ENCODE measurements around the gene SCN2B.

SCN2B gene, protein sequence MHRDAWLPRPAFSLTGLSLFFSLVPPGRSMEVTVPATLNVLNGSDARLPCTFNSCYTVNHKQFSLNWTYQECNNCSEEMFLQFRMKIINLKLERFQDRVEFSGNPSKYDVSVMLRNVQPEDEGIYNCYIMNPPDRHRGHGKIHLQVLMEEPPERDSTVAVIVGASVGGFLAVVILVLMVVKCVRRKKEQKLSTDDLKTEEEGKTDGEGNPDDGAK

DNA sequence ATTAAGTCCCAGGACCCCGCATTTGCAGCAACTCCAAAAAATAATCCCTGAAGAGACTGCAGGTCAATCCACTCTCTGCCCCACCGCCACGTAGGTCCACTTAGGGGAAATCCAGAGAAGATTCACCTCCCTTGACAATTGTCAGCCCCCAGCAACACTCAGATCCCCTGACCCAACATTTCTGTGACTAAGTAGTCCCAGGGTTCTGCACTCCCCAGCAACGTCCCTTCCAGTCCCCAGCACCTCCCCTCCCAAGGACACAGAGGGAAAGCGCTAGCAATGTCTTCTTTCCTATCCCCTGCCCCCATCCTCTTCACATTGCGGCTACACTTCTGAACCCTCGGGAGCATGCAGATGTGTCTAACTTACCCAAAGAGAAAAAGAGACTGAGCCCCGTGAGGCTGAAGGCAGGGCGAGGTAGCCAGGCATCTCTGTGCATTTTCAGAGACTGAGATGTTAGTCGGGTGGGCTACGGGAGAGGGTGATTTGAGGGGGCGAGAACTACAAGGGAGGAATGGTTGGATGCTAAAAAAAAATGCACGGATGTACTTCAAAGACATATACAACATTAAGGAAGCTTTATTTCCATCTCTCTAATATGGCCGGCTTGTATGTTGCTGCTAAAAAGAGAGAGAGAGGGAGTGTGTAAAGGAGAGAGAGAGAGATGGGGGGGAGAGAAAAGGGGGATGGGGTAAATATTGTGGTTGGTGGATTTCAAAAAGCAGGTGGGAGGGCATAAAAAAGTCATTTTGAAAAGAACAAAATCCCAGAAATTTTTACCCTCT is at the start of gene SCN2B:
SCN2B (minus strand) TSS at position 647 of the 785 bp plus-strand sequence; CDS start at position 439, 208 bp downstream.
- DNase-seq (ENCODE audit: low spot score): peak; percentile 70

DNA sequence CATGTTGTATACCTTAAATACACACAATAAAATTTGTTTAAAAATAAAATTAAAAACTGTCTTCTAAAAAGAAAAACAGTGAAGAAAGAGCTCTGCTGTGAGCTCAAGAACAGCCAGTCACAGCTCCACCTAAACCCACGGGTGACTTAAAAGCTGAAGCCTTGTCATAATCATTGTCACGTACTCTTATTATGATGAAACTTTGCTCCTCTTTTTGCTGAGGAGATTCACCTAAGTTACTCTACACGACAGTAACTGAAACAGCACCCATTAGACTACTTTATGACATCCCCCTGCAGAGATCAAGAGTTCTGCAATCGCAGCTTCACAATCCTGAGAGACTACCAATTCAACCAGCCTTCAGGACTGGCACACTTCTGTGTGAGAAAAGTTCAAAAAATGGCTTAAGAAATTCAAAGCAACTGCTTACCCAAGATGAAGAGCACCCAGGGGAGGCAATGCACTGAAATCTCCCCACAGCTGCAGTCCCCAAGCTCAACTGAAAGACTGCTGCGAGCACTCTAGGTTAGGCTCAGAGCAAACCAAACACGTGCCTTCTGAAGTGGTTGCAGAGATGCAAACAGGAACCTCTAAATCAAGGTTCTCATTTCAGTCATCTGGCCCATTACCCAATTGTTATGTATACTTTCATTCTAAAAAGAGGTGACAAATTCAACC is 48.2 kb upstream of the SCN2B start, which contains the start of gene JAML:
JAML (minus strand) TSS at position 501 of the 678 bp plus-strand sequence. CDS start 10,145 bp downstream, outside the sequence.
- no peak for DNase-seq (ENCODE audit: low spot score)

DNA sequence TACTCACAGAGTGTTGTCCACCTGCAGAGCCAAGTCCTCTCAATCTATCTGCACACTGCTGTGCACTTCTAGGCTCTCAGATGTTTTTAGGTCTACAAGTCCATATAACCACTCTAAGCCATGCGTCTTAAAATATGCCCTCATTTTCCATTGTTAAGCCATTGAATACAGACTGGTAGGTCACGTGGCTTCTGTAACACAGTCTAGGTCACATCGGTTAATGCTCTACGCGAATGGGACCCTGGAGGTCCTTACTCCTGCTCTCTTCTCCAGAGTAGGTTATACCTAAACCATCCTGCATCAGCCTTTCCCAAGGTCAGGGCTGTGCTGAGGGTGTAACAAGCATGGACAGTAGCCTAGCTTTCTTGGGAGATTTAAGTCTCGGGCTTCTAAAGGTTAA is 47.6 kb upstream of the SCN2B start:
- DNase-seq (ENCODE audit: low spot score): no peak

DNA sequence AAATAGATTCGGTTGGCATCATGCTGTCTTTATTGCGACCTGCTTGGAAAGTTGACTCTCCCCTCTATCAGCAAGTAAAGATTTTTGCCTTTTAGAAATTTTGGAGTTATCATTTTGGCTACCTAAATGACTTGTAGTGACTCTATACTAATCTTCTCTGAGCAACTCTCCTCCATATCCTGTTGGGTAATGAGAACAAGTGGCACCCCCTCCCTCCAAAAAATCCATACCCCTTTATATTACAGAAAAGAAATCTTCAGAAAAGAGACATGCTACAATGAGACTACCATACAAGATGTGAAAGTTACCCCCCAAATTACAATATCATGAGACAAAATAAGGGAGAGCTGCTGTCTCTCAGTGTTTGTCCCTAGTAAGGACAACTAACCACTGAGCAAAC is 47.1 kb upstream of the SCN2B start:
- no peak for DNase-seq (ENCODE audit: low spot score)

DNA sequence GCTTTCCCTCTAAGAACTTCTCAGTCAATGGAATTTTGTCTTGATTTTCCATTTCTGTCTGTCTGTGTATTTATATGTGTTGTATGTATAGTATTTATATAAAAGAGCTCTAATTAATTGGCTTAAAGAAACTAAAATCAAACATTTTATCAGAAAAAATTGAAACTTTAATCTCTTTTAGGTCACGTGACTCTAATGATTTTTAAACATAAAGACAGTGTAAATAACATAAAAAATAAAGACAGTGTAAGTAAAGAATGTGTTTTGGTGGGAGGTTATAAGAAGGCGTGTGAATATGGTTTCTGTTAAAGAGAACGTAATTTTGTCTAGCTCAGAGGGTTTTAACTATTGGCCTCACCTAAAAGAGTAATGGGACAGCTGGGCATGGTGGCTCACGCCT is 46.0 kb upstream of the SCN2B start:
- no peak for DNase-seq (ENCODE audit: low spot score)

DNA sequence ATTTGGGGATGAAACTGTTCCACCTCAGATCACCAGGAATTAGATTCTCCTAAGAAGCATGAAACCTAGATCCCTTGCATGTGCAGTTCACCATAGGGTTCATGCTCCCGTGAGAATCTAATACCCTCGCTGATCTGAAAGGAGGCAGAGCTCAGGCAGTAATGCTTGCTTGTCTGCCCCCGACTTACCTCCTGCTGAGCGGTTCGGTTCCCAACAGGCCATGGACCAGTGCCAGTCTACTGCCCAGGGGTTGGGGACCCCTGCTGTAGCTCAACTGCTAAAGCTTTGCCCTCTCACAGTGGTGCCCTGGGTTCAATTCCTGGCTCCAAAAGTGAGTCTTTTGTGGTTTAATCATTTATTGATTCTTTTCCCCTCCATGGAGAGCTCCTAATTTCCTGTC is 45.0 kb upstream of the SCN2B start:
- no peak for DNase-seq (ENCODE audit: low spot score)

DNA sequence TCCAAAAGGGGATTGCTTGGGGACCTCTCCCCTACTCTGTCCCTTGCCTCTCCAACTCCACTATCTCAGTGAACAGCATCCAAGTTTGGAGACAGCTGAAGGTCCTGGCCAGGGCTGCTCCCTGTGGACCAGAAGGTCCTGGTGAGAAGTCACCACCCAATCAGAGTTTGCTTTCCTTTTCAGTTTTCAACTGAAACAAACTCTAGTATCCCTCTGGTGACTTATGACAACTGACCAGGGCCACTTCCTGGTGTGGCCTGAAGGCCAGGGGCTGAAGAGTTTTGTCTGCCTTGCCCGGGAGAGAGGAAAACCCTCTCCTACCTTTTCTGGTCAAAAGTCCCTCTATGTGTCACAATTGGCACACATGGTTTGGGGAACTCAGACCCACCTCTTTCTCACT is 43.3 kb upstream of the SCN2B start:
- no peak for DNase-seq (ENCODE audit: low spot score)

DNA sequence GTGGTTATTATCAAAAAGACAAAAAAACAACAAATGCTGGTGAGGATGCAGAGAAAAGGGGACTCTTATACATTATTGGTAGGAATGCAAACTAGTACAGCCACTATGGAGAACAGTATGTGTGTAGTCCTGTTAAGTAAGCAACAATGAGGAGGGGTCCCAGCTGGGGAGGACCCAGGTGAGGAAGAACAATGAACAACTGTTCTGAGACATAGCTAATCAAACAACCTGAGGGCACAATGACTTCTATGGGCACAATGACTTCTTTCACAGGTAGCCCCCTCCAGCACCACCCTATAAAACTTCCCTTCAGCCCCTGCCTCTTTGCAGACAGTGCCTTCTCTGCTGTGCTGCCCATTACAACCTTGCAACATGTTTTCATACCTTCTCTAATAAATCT is 42.8 kb upstream of the SCN2B start:
- no peak for DNase-seq (ENCODE audit: low spot score)

DNA sequence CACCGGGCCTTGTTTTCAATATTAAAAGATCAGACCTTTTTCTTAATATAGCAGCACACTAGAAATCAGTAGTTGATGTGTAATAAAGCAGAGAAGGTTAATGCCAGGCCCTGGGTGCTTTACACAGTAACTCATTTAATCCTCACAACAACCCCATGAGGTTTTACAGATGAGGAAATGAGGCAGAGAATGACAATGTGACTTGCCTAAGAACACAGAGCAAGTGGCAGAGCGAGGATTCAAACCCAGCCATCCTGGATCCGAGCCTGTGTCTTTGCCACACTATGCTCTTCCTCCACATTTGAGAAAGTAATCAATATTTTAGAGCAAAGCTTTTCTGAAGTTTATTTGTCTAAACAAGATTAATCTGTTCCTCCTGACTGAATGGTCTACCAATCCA is 41.1 kb upstream of the SCN2B start:
- no peak for DNase-seq (ENCODE audit: low spot score)

DNA sequence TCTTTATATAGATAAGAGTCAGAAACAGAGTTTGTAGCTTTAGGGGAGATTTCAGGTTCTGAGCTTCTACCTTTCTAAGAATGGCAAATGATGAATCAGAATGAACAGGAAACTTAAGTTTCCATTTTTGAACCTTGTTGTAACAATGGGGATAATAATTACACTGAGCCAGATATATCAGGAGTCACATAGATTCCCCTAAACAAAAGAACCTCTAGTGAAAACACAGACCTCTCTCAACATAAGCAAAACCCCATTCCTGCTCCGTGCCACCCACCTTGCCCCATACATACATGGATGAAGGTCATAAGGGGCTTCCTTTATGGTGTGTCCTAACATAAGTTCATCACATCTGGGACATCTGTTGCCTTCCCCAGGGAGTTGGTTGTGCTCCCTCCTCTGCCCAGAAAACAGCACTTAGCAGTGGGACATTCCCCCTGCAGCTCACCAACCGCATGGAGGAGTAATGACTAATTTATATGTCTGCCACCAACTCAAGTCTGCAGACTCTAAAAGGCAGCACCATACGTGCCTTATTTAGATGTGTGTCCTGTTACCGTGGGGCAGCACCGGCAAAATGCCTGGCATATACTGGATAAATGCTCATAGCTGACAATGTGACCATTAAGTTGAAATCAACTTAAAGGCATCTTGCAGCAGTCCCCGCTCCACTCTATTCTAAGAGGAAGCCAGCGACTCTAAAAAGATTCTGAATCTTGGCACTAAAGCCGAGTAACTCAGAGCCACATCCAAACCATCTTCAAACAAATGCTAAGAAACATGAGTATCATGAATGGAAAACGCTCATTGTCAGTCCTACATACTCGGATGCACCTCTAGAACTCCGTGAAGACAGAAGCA is 40.4 kb upstream of the SCN2B start:
- DNase-seq (ENCODE audit: low spot score): no peak

DNA sequence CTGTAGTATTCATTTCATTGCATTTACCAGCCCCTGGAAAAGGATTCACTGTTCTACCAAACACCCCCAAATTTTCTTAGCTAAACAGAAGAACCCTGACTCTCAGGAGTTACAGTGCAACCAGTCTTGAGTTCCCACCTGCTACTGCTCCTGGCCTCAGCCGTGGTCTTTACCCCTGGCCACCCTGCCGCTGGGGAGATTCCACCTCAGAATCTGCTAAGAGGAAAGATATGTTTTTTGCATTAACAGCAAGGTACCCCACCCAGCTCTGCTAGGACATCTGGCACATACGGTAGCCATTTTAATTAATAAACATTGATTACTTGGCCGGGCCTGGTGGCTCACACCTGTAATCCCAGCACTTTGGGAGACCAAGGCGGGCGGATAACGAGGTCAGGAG is 39.3 kb upstream of the SCN2B start:
- no peak for DNase-seq (ENCODE audit: low spot score)

DNA sequence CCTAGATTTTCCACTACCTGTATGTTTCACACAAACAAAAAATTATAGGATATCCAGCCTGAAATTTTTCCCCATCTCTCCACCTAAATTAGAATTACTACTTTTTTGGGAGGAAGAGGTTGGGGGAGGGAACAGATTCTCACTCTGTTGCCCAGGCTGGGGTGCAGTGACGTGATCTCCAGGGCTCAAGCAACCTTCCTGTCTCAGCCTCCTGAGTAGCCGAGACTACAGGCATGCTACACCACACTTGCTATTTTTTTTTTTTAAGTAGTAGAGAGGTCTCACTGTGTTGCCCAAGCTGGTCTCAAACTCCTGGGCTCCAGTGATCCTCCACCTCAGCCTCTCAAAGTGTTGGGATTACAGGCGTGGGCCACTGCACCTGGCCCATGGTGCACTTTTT is 38.8 kb upstream of the SCN2B start:
- DNase-seq (ENCODE audit: low spot score): no peak

DNA sequence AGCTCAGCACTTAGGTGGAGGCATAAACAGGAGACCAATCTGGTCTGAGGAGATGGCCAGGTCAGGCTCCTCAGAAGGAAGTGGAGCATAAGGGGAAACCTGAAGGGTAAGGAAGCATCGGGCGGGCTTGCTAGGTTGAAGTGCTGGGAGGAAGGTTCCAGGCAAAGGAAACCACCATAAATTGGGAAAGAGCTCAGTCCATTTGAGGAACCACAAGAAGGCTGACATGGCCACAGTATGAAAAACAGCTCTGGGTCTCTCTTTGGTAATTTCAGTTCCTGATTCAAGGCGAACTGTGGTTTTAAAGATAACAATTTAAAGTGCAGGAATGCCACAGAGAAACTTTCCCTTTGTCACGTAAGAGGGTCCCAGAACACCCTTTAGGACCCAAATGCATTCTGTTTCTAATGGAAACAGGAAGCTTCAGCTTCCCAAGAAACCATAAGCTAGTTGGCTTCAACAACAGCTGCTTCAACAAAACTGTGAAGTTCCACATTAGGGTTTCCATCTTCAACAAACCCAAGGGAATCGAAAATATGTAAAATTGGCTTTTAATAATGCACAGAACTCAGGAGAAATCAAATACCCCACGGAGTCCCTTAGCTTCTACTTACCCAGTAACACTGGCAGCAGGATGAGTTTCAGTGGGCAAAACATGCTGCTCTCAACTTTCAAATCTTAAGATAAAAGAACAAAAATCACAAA is 37.9 kb upstream of the SCN2B start:
- peak; percentile 49 for DNase-seq (ENCODE audit: low spot score)

DNA sequence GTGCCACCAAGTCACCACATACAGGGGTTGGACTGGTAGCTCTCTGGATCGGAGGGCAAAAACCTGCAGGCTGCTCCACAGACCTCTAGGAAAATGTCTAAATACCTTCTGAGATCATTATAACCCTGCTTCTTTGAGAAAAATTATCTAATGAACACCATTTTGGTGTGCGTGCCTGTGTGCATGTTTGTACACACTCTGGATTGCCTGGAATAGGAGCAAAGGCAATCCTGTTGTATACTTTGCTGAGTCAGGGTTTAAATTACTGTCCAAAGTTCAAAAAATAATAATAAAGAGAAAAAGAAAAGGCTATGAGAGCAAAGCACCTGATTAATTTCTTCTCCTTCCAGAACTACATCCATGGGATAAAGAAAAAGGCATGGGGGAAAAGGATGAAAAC is 37.3 kb upstream of the SCN2B start:
- DNase-seq (ENCODE audit: low spot score): no peak

DNA sequence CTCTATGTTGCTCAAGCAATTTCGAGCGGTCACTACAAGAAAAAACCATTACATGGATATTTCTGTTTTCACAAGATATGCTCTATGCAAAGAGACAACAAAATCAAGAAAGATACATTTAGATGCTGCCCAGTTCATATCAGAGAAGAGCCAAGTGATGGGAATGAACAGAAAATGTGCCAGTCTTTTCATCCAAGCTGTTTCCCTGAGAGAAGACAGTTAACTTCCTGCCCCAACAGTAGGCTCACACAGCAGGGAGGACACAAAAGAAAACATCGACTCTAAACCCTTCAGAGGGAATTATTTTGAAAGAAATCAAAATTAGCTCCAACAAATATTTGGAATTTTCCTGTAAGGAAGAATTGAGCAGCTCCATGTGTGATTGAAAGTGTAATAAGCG is 36.8 kb upstream of the SCN2B start:
- no peak for DNase-seq (ENCODE audit: low spot score)

DNA sequence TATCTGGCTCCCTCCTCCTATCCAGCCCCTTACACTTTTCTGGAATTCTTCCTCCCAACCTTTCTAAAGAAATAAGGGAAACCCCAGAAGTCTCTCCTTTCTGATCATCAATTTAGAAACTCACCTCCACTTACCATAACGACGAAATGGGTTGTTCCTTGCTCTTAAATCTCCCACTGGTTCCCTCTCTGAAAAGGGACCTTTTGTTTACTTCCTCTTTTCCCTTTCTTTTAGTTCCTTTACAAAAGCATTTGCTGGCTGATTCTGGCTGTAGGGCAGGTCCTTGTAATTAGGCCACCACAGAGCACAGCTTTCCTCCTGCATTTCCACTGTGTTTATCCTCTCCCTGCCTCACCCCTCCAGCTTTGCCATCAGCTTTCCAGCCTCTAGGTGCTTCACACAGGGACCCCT is 36.3 kb upstream of the SCN2B start:
- no peak for DNase-seq (ENCODE audit: low spot score)

DNA sequence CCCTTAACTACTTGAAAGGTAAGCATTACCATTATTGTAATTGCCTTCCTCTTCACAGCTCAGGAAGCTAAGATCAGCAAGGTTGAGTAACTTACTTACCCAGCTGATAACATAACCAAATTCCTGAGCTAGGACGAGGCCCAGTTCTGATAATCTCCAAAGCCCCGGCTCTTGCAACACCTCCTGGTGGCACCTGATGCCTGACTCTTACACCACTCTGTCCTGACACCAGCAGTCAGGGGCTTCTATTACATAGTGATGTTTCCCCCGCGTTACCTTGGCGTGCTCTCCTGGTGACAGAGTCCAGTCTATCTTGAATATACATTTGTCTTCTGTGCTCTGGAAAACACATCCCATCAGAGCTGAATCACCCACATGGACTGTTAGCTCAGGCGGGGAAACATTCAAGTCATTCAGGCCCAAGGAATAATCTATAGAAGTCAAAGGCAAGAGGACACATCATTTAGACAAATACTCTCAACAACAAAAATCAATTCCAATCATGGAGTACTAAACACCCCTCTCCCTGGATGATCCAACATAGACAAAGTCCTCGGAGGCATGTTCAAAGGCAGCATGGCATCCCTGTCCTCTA is 35.8 kb upstream of the SCN2B start:
- DNase-seq (ENCODE audit: low spot score): no peak

DNA sequence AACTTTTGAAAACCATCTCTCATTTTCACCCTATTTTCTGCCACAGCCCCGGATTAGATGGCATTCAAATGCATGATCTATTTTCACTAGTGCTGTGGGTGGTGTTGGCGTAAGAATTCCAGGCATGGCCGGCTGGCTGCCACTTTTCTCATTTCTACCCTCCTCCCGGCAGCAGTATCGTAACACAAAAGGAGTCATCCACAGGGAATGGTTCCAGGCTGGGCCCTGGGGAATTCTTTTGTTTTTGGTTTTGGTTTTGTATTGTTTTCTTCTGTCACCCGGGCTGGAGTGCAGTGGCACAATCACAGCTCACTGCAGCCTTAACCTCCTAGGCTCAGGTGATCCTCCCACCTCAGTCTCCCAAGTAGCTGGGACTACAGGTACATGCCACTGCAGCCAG is 34.6 kb upstream of the SCN2B start:
- DNase-seq (ENCODE audit: low spot score): no peak

DNA sequence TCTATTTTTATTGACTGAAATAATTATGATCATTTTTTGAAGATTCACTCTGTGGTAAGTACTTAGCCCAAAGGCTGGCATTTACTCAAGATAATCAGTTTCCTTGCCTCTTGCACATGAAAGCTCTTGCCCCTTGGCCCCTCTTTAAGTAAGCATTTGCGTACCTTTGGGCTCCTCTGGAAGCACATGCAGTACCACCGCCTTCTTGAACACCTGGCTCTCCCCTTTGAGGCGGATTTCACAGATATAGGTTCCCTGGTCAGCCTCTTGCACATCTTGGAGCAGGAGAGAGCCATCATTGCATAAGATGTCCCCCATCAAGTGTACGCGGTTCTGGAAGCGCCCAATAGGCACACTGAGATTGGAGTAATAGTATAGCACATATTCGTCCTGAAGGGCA is 33.9 kb upstream of the SCN2B start:
- DNase-seq (ENCODE audit: low spot score): no peak

DNA sequence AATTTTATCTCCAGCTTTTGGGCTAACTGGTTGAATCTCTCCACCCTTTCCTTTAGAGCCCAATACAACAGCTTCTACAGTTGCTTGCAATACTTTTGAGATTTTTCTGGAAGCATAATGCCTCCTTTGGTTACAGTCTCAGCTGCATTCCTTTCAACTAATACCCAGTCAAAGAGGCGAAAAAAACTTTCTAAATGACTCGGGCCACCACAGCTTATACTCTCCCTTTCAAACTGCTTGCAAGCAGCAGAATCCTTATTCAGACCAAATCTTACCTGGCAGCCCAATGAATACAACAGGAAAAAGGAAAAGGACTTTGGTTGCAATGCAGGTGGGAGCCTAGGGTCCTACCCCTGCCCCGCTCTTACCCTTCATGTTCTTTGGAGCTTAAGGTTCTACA is 32.6 kb upstream of the SCN2B start:
- DNase-seq (ENCODE audit: low spot score): no peak

DNA sequence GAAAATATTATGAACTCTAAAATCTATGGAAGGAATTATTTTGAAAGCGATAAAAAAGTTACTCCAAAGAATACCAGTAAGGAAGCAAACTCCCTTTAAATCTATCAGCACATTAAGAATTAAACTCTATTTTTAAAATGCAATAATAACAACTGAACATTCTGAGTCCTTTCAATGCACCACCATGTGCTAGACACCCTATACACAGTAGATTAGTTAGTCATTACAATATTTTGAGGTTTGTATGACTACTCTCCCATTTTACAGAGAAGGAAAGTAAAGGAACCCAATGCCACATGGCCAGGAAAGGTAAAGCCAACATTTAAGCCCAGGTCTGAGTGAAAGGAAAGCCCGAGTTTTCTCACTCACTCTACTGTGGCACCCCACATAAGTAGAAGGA is 30.6 kb upstream of the SCN2B start:
- DNase-seq (ENCODE audit: low spot score): no peak

All from globus pallidus (tissue), 1 donor.